Measurements from ENCODE around the gene ARHGAP19. TPM values are rescaled to one million over a fixed set of nuclear protein-coding genes. Genes with fewer than 3 reads are reported as not detected.

The ARHGAP19 gene
- total and polyA plus RNA-seq, 4 donors = 11.6 to 35.5 (median 16.9) TPM

DNA sequence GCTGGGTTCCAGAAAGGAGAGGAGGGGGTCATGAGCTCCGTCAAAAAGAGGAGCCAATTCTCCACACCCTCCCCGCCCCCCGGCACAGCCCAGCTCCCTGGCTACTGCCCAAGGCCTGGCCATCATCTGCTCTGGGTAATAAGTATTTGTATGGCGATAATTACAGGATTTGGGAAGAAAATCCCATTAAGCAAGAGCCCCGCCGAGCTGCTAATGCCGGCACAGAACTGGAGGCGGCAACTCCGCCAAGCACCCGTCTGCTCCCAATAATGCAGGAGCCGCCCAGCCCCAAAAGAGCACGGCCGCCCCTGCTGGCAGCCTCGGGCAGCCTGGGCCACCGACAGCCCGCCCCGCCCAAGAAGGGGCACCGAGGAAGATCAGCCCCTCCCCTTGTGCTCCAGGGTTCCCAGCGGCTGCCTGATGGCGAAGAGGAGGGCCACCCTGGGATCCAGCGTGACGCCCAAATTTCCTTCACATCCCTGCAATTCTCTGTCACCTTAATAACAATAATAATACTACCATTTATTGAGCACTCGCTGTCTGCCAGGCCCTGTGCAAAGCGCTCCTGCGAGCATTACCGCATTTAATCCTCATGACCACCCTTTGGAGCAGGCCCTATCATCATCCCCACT, 112.6 kb downstream of the ARHGAP19 start:
- DNase-seq (ENCODE audit: low read depth in 4 of 6, low spot score in 6 of 6) = peak in 2 of 6 donors; percentile 87 to 91
- H3K27me3 ChIP-seq (ENCODE audit: control insufficient read depth, insufficient read depth, low read length) = peaks cover 4% of the 10 kb centered on the region
- H3K27ac ChIP-seq (ENCODE audit: low read depth, low read length) = peak overlapping the region; percentile 19
- H3K9me3 ChIP-seq (ENCODE audit: control insufficient read depth, insufficient read depth, low read length) = no peaks in the 10 kb centered on the region
- H3K36me3 ChIP-seq (ENCODE audit: control insufficient read depth, insufficient read depth, low read length) = peaks cover 8% of the 10 kb centered on the region
- 8% methylated on average over 20 of the region's 26 CpGs for WGBS (ENCODE audit: insufficient coverage)
- peak overlapping the region; percentile 6 for H3K4me3 ChIP-seq (ENCODE audit: low read depth, low read length)
- H3K4me1 ChIP-seq (ENCODE audit: control insufficient read depth, insufficient read depth, low read length) = peaks cover 66% of the 10 kb centered on the region

DNA sequence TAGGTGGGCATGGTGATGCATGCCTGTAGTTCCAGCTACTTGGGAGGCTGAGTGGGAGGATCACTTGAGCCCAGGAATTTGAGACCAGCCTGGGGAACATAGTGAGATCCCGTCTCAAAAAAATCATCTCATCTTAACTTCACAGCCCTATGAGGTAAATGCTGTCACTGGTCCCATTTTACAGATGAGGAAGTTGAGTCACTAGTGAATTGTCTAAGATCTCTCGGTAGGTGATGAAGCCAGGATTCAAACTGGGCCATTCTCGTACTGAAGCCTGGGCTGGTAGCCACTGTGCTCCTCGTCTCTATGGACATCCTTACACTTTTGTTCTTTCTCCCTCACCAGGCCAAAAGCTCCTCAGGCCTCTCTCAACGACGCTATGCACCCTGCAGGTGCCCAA, 113.1 kb downstream of the ARHGAP19 start:
- DNase-seq (ENCODE audit: low read depth in 4 of 6, low spot score in 6 of 6) = no peak
- H3K36me3 ChIP-seq (ENCODE audit: control insufficient read depth, insufficient read depth, low read length) = peaks cover 11% of the 10 kb centered on the region
- H3K4me1 ChIP-seq (ENCODE audit: control insufficient read depth, insufficient read depth, low read length) = peaks cover 66% of the 10 kb centered on the region
- H3K4me3 ChIP-seq (ENCODE audit: low read depth, low read length) = peak overlapping the region; percentile 6
- no peaks in the 10 kb centered on the region for H3K9me3 ChIP-seq (ENCODE audit: control insufficient read depth, insufficient read depth, low read length)
- 18% methylated on average over 2 of the region's 6 CpGs for WGBS (ENCODE audit: insufficient coverage)
- peaks cover 2% of the 10 kb centered on the region for H3K27me3 ChIP-seq (ENCODE audit: control insufficient read depth, insufficient read depth, low read length)
- H3K27ac ChIP-seq (ENCODE audit: low read depth, low read length) = peak overlapping the region; percentile 19

DNA sequence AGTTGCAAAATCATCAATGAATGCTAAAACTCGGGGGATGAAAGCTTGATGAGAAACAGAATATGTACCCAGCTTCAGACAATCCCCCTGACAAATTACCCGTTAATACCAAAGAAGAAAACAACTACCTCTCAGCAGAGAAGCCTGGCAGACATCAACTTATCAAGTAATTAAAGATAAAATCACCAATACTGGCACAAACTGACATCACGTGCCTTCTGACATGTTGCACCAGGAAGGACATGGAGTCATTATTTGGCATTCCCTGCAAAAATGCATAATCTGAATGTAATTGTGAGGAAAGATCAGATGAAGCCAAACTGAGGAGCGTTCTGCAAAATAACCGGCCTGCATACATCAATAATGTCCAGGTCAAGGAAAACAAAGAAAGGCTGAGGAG, 114.4 kb downstream of the ARHGAP19 start:
- DNase-seq (ENCODE audit: low read depth in 4 of 6, low spot score in 6 of 6) = no peak

DNA sequence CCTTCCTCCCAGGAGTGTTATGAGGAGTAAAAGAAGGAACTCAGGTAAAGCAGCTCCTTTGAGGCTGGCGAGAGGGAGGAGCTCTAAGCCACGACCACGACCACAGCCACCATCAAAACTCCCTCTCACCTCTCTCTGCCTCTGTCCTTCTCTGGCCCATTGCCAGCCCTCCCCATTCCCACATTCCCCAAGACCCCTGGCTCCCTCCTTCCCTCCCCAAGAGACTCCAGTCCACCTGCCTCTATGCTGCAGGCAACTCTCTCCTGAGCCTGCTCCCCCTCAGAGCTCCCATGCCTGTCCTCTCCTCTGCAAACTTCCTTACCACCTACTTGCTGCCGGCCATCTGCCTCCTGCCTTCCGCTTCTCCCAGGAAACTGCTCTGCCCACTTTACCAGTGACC, 116.2 kb downstream of the ARHGAP19 start:
- Histone ChIP-seq H3K9me3 (ENCODE audit: control insufficient read depth, insufficient read depth, low read length) (no peaks in the 10 kb centered on the region), H3K36me3 (ENCODE audit: control insufficient read depth, insufficient read depth, low read length) (peaks cover 26% of the 10 kb centered on the region), H3K4me3 (ENCODE audit: low read depth, low read length) (no peak overlapping the region), H3K4me1 (ENCODE audit: control insufficient read depth, insufficient read depth, low read length) (peaks cover 58% of the 10 kb centered on the region), H3K27ac (ENCODE audit: low read depth, low read length) (no peak overlapping the region), H3K27me3 (ENCODE audit: control insufficient read depth, insufficient read depth, low read length) (peaks cover 2% of the 10 kb centered on the region)
- WGBS (ENCODE audit: insufficient coverage) = 75% methylated on average over 5 of the region's 5 CpGs
- no peak for DNase-seq (ENCODE audit: low read depth in 4 of 6, low spot score in 6 of 6)

More for the DNA sequence above, 114.4 kb downstream of the ARHGAP19 start:
- H3K27ac ChIP-seq (ENCODE audit: low read depth, low read length) = no peak overlapping the region
- 20% methylated on average over 1 of the region's 5 CpGs for WGBS (ENCODE audit: insufficient coverage)
- H3K36me3 ChIP-seq (ENCODE audit: control insufficient read depth, insufficient read depth, low read length) = peaks cover 21% of the 10 kb centered on the region
- H3K4me1 ChIP-seq (ENCODE audit: control insufficient read depth, insufficient read depth, low read length) = peaks cover 70% of the 10 kb centered on the region
- H3K9me3 ChIP-seq (ENCODE audit: control insufficient read depth, insufficient read depth, low read length) = no peaks in the 10 kb centered on the region
- H3K4me3 ChIP-seq (ENCODE audit: low read depth, low read length) = no peak overlapping the region
- peaks cover 2% of the 10 kb centered on the region for H3K27me3 ChIP-seq (ENCODE audit: control insufficient read depth, insufficient read depth, low read length)

DNA sequence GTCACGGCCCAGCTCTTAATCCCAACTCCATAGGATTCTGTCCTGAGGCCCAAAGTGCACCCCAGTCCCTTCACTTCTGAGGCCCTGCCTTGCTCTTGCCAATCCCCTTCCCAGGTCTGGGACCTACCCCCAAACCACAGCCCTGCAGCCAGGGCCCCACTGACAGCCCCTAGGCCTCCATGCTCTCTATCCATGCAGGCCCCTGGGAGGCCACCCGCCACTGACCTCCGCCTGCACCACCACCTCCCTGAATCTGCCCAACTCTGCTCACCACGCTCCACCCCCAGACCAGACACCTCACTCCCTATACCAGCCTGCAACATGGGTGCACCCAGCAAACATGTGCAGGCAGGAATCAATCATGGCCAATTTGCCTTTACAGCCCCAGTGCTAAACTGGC, 116.9 kb downstream of the ARHGAP19 start:
- Histone ChIP-seq H3K36me3 (ENCODE audit: control insufficient read depth, insufficient read depth, low read length) (peaks cover 30% of the 10 kb centered on the region), H3K27me3 (ENCODE audit: control insufficient read depth, insufficient read depth, low read length) (peaks cover 2% of the 10 kb centered on the region), H3K4me1 (ENCODE audit: control insufficient read depth, insufficient read depth, low read length) (peaks cover 58% of the 10 kb centered on the region), H3K27ac (ENCODE audit: low read depth, low read length) (no peak overlapping the region), H3K9me3 (ENCODE audit: control insufficient read depth, insufficient read depth, low read length) (no peaks in the 10 kb centered on the region), H3K4me3 (ENCODE audit: low read depth, low read length) (no peak overlapping the region)
- no peak for DNase-seq (ENCODE audit: low read depth in 4 of 6, low spot score in 6 of 6)
- whole genome bisulfite sequencing (ENCODE audit: insufficient coverage) = 96% methylated on average over 3 of the region's 4 CpGs

DNA sequence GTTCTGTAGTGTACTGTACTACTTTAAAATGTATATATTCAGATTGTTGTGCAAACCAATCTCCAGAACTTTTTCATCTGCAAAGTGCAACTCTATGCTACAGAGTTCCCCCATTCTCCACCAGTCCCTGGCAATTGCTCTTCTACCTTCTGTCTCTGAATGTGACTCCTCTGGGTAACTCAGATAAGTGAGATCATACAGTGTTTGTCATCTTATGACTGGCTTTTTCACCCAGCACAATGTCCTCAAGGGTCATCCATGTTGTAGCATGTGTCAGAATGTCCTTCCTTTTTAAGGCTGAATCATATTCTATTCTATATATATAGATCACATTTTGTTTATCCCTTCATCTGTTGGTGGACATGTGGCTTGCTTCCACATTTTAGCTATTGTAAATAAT, 117.5 kb downstream of the ARHGAP19 start:
- H3K27ac ChIP-seq (ENCODE audit: low read depth, low read length) = no peak overlapping the region
- H3K4me1 ChIP-seq (ENCODE audit: control insufficient read depth, insufficient read depth, low read length) = peaks cover 57% of the 10 kb centered on the region
- H3K36me3 ChIP-seq (ENCODE audit: control insufficient read depth, insufficient read depth, low read length) = peaks cover 30% of the 10 kb centered on the region
- no peaks in the 10 kb centered on the region for H3K9me3 ChIP-seq (ENCODE audit: control insufficient read depth, insufficient read depth, low read length)
- H3K27me3 ChIP-seq (ENCODE audit: control insufficient read depth, insufficient read depth, low read length) = peaks cover 2% of the 10 kb centered on the region
- no peak overlapping the region for H3K4me3 ChIP-seq (ENCODE audit: low read depth, low read length)
- no peak for DNase-seq (ENCODE audit: low read depth in 4 of 6, low spot score in 6 of 6)

DNA sequence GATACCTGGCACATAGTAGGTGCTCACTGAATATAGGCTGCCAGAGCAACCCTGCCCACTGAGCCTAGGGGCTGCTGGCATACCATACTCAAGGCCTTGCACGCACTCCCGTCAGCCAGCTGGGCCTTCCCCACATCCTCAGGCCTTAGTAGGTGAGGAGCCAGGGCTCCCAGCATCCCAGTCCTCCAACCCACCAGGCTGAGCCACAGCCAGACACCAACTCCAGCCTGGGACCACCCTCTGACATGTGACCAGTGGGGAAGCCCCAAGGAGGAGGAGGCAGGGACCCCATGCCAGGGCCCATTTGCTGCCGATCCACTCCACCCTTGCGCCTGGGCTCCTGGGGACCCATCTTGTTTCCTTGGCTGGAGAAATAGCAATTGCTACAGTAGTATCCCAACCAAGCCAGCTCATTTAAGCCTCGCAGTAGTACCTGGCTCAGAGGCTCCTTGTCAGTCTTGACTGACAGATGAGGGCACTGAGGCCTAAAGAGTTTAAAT, 118.1 kb downstream of the ARHGAP19 start:
- Histone ChIP-seq H3K4me1 (ENCODE audit: control insufficient read depth, insufficient read depth, low read length) (peaks cover 56% of the 10 kb centered on the region), H3K27ac (ENCODE audit: low read depth, low read length) (no peak overlapping the region), H3K36me3 (ENCODE audit: control insufficient read depth, insufficient read depth, low read length) (peaks cover 33% of the 10 kb centered on the region), H3K4me3 (ENCODE audit: low read depth, low read length) (no peak overlapping the region), H3K9me3 (ENCODE audit: control insufficient read depth, insufficient read depth, low read length) (no peaks in the 10 kb centered on the region), H3K27me3 (ENCODE audit: control insufficient read depth, insufficient read depth, low read length) (peaks cover 2% of the 10 kb centered on the region)
- 92% methylated on average over 4 of the region's 5 CpGs for WGBS (ENCODE audit: insufficient coverage)
- DNase-seq (ENCODE audit: low read depth in 4 of 6, low spot score in 6 of 6) = no peak

DNA sequence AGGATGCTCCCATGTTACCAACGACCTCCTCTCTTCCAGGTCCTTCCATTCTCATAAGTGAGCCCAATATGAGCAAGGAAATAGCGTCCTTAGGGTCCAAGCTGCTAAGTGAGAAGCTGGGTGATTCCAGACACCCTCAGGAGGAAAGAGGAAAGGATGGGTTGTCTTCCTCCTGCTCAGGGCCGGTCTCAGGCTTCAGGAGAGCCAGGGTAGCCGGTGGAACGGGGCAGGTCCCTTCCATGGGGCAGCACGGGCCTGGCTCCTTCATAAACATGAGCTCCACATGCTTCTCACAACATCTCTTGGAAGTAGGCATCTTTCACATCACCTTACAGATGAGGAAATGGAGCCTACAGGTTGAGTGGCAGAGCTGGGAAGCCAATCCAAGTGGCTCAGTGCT, 119.4 kb downstream of the ARHGAP19 start:
- DNase-seq (ENCODE audit: low read depth in 4 of 6, low spot score in 6 of 6) = no peak
- Histone ChIP-seq H3K27me3 (ENCODE audit: control insufficient read depth, insufficient read depth, low read length) (peaks cover 2% of the 10 kb centered on the region), H3K9me3 (ENCODE audit: control insufficient read depth, insufficient read depth, low read length) (no peaks in the 10 kb centered on the region), H3K4me1 (ENCODE audit: control insufficient read depth, insufficient read depth, low read length) (peaks cover 56% of the 10 kb centered on the region), H3K27ac (ENCODE audit: low read depth, low read length) (no peak overlapping the region), H3K4me3 (ENCODE audit: low read depth, low read length) (no peak overlapping the region), H3K36me3 (ENCODE audit: control insufficient read depth, insufficient read depth, low read length) (peaks cover 36% of the 10 kb centered on the region)
- WGBS (ENCODE audit: insufficient coverage) = no CpG with 5 or more reads among the region's 6 CpGs

Data from spinal cord (tissue), 10 donors.